H1 (cell line): ENCODE measurements around the gene SMDT1. TPM values are rescaled to one million over a fixed set of nuclear protein-coding genes. Genes with fewer than 3 reads are reported as not detected.

Source experiments
- CTCF ChIA-PET: fragments of 300-600 bp; sonication (Branson Sonifier 250); formaldehyde crosslinking; loops from one replicate; lab custom pipeline; 2021; ENCODE audit not compliant: partially characterized antibody; lab: Charles Lee
- POLR2A ChIA-PET: fragments of 300-600 bp; sonication (Branson Sonifier 250); formaldehyde crosslinking; loops from one replicate; lab custom pipeline; 2021; ENCODE audit warnings: inconsistent platforms; ENCODE audit not compliant: partially characterized antibody; lab: Charles Lee
- DNase-seq, 2 experiments: peaks; one replicate each; pipeline versions ENCODE4 v3.0.0 to v3.0.0-alpha.2; 2010 to 2022; ENCODE audit warnings: low spot score in 2 of 2, low read depth in 1 of 2, mixed read lengths in 1 of 2
- FAIRE-seq: peaks from 2 replicates; lab custom pipeline; 2011; peaks lifted over from hg19 to GRCh38; lab: Jason Lieb, UNC
- H2AFZ ChIP-seq: 2 replicates; pipeline ENCODE4 v1.8.1; 2012; ENCODE audit warnings: low read length, inconsistent platforms
- H2AK5ac ChIP-seq: 2 replicates; pipeline ENCODE4 v1.6.1; 2013; ENCODE audit warnings: low read depth, low read length
- H2BK120ac ChIP-seq: replicated peaks from 2 replicates; pipeline ENCODE3; 2013; ENCODE audit warnings: low read depth, low read length, inconsistent platforms
- H2BK12ac ChIP-seq: 2 replicates; pipeline ENCODE4 v1.6.1; 2013; ENCODE audit warnings: low read depth, low read length
- H2BK15ac ChIP-seq: 2 replicates; pipeline ENCODE4 v1.6.1; 2013; ENCODE audit warnings: low read length
- H2BK20ac ChIP-seq: 2 replicates; pipeline ENCODE4 v1.6.1; 2013; ENCODE audit warnings: low read length
- H2BK5ac ChIP-seq: 2 replicates; pipeline ENCODE4 v1.6.1; 2013; ENCODE audit warnings: low read depth, low read length
- H3K14ac ChIP-seq: 2 replicates; pipeline ENCODE4 v1.6.1; 2013; ENCODE audit warnings: inconsistent platforms; ENCODE audit not compliant: insufficient read length
- H3K18ac ChIP-seq: 2 replicates; pipeline ENCODE4 v1.6.1; 2013; ENCODE audit warnings: low read length; ENCODE audit errors: extremely low read depth
- H3K23ac ChIP-seq: 2 replicates; pipeline ENCODE4 v1.6.1; 2013; ENCODE audit warnings: inconsistent platforms; ENCODE audit not compliant: insufficient read length
- H3K23me2 ChIP-seq: 2 replicates; pipeline ENCODE4 v1.6.1; 2013; ENCODE audit warnings: low read depth, low read length
- H3K27ac ChIP-seq: 2 replicates; pipeline ENCODE4 v1.6.1; 2011; ENCODE audit warnings: low read depth, low read length, inconsistent platforms
- H3K27me3 ChIP-seq, 4 experiments: replicated peaks in 1 of 4; 1 replicate in 1 of 4; 2 replicates in 3 of 4; pipeline versions ENCODE4 v1.6.1 to v1.8.1; 2011 to 2013; ENCODE audit warnings: low read length in 3 of 4, mild to moderate bottlenecking in 3 of 4, inconsistent platforms in 2 of 4, mixed read lengths in 2 of 4, moderate library complexity in 1 of 4; ENCODE audit not compliant: control insufficient read depth in 3 of 4, insufficient read depth in 3 of 4; ENCODE audit errors: extremely low read depth in 1 of 4
- H3K36me3 ChIP-seq, 4 experiments: 2 replicates each; pipeline versions ENCODE4 v1.6.1 to v1.8.1; 2011 to 2013; ENCODE audit warnings: mild to moderate bottlenecking in 4 of 4, low read length in 3 of 4, moderate library complexity in 2 of 4, control low read depth in 1 of 4, inconsistent platforms in 1 of 4; ENCODE audit not compliant: insufficient read depth in 4 of 4, control insufficient read depth in 2 of 4
- H3K4ac ChIP-seq: replicated peaks from 2 replicates; pipeline ENCODE3; 2013; ENCODE audit warnings: low read length, low read depth, mixed read lengths, inconsistent platforms; ENCODE audit not compliant: insufficient read length
- H3K4me1 ChIP-seq, 4 experiments: replicated peaks in 1 of 4; 1 replicate in 1 of 4; 2 replicates in 3 of 4; pipeline versions ENCODE4 v1.6.1 to v1.8.1; 2011 to 2013; ENCODE audit warnings: low read length in 3 of 4, inconsistent platforms in 2 of 4, mixed read lengths in 1 of 4; ENCODE audit not compliant: insufficient read depth in 4 of 4, control insufficient read depth in 3 of 4
- H3K4me2 ChIP-seq, 2 experiments: 2 replicates each; pipeline versions ENCODE4 v1.6.1 to v1.8.1; 2011 to 2013; ENCODE audit warnings: low read depth in 2 of 2, low read length in 2 of 2, control low read depth in 1 of 2, inconsistent platforms in 1 of 2, mild to moderate bottlenecking in 1 of 2; ENCODE audit not compliant: insufficient read depth in 1 of 2
- H3K4me3 ChIP-seq, 4 experiments: fragments of 200-600, 300-600 bp in 1 of 4; sonication (generic), shearing (Covaris generic), sonication (Bioruptor Twin) in 1 of 4; 2 replicates each; pipeline versions ENCODE4 v1.5.1 to v1.8.1; 2011 to 2016; ENCODE audit warnings: low read length in 4 of 4, low read depth in 3 of 4, control low read depth in 2 of 4, inconsistent platforms in 2 of 4, mild to moderate bottlenecking in 2 of 4, mixed read lengths in 1 of 4, moderate library complexity in 1 of 4; ENCODE audit not compliant: insufficient read depth in 2 of 4; ENCODE audit errors: extremely low read depth in 1 of 4
- H3K56ac ChIP-seq: replicated peaks from 2 replicates; pipeline ENCODE3; 2013; ENCODE audit warnings: low read depth, mild to moderate bottlenecking, mixed read lengths, low read length, inconsistent platforms; ENCODE audit not compliant: insufficient read length
- H3K79me1 ChIP-seq: 2 replicates; pipeline ENCODE4 v1.6.1; 2013; ENCODE audit warnings: low read depth, low read length, control low read depth
- H3K79me2 ChIP-seq, 2 experiments: 2 replicates each; pipeline versions ENCODE4 v1.6.1 to v1.8.1; 2012 to 2013; ENCODE audit warnings: low read length in 2 of 2, mild to moderate bottlenecking in 2 of 2, inconsistent platforms in 1 of 2; ENCODE audit not compliant: insufficient read depth in 2 of 2, control insufficient read depth in 1 of 2
- H3K9ac ChIP-seq, 4 experiments: replicated peaks in 1 of 4; 1 replicate in 1 of 4; 2 replicates in 3 of 4; pipeline versions ENCODE4 v1.6.1 to v1.8.1; 2011 to 2013; ENCODE audit warnings: low read depth in 3 of 4, low read length in 3 of 4, control low read depth in 2 of 4, mild to moderate bottlenecking in 2 of 4, moderate library complexity in 2 of 4, inconsistent platforms in 1 of 4; ENCODE audit errors: extremely low read depth in 1 of 4
- H3K9me3 ChIP-seq, 2 experiments: 2 replicates each; pipeline versions ENCODE4 v1.6.1 to v1.8.1; 2012 to 2013; ENCODE audit warnings: mild to moderate bottlenecking in 2 of 2, moderate library complexity in 2 of 2, control low read depth in 1 of 2, inconsistent platforms in 1 of 2, low read depth in 1 of 2, low read length in 1 of 2, mixed read lengths in 1 of 2; ENCODE audit not compliant: insufficient read depth in 2 of 2
- H4K20me1 ChIP-seq, 2 experiments: replicated peaks in 1 of 2; 2 replicates each; pipeline versions ENCODE3 to v1.8.1; 2011 to 2013; ENCODE audit warnings: inconsistent platforms in 2 of 2, low read length in 2 of 2, mild to moderate bottlenecking in 1 of 2; ENCODE audit not compliant: insufficient read depth in 2 of 2, control insufficient read depth in 1 of 2
- H4K5ac ChIP-seq: 2 replicates; pipeline ENCODE4 v1.6.1; 2013; ENCODE audit warnings: low read length, low read depth, mixed read lengths, inconsistent platforms; ENCODE audit not compliant: insufficient read length
- H4K8ac ChIP-seq: 2 replicates; pipeline ENCODE4 v1.8.0; 2013; ENCODE audit warnings: mild to moderate bottlenecking, moderate library complexity, low read length, inconsistent platforms; ENCODE audit not compliant: insufficient read depth; ENCODE audit errors: extremely low read depth
- H4K91ac ChIP-seq: replicated peaks from 2 replicates; pipeline ENCODE3; 2013; ENCODE audit warnings: low read length, mixed read lengths, inconsistent platforms; ENCODE audit not compliant: insufficient read length
- JUND ChIP-seq: IDR thresholded peaks from 2 replicates; pipeline ENCODE4 v1.6.1; 2011; ENCODE audit warnings: mild to moderate bottlenecking, improper control_type of control experiment, low read length
- POLR2AphosphoS5 ChIP-seq: IDR thresholded peaks from 2 replicates; pipeline ENCODE4 v1.6.1; 2011; ENCODE audit warnings: low read depth, low read length
- SP1 ChIP-seq: IDR thresholded peaks from 2 replicates; pipeline ENCODE4 v1.6.1; 2011; ENCODE audit warnings: low read depth, low read length
- TBP ChIP-seq: IDR thresholded peaks from 2 replicates; pipeline ENCODE4 v1.6.1; 2011; ENCODE audit warnings: low read depth, low read length, improper control_type of control experiment
- WGBS, 2 experiments: shearing (Covaris generic) in 1 of 2; methylation state at CpG; one replicate each; pipeline versions ENCODE4 v1.1.6 to v1.1.7; 2013 to 2015; ENCODE audit warnings: low lambda C conversion rate in 2 of 2, mixed read lengths in 2 of 2, inconsistent platforms in 1 of 2, low coverage in 1 of 2, missing lambda C conversion rate in 1 of 2; ENCODE audit not compliant: insufficient replicate concordance in 2 of 2, insufficient coverage in 1 of 2, insufficient read length in 1 of 2; ENCODE audit errors: extremely low coverage in 1 of 2, missing lambda C conversion rate in 1 of 2; 5-methylcytosine and 5-hydroxymethylcytosine counted together
- polyA plus RNA-seq, 7 experiments: library from polyadenylated mRNA; depleted of rRNA in 3 of 7; stranded (reverse) in 5 of 7; unstranded in 2 of 7; fragments of >200 nt in 5 of 7; fragments of 200-250 nt in 2 of 7; gene quantifications; 1 replicate in 5 of 7; 2 replicates in 1 of 7; 4 replicates in 1 of 7; pipeline versions ENCODE4 v1.2.1 to v1.2.3, GENCODE V29; 2011 to 2013; ENCODE audit warnings: missing spikeins in 2 of 7, mixed read lengths in 2 of 7
- total RNA-seq: library from RNA; stranded (reverse); fragmentation: NEBNext Ultra II Directional; extraction: Animal tissue kit (Norgen Biotek cat#: 25700); gene quantifications from 2 replicates; pipeline ENCODE4 v1.2.1, GENCODE V29; 2021

SMDT1 gene
- total and polyA plus RNA-seq, 2 of the 8 experiments (the other 6 are each of a cell fraction or from before 2014, with no cell fraction given) = 34.9 to 35.6 TPM

DNA sequence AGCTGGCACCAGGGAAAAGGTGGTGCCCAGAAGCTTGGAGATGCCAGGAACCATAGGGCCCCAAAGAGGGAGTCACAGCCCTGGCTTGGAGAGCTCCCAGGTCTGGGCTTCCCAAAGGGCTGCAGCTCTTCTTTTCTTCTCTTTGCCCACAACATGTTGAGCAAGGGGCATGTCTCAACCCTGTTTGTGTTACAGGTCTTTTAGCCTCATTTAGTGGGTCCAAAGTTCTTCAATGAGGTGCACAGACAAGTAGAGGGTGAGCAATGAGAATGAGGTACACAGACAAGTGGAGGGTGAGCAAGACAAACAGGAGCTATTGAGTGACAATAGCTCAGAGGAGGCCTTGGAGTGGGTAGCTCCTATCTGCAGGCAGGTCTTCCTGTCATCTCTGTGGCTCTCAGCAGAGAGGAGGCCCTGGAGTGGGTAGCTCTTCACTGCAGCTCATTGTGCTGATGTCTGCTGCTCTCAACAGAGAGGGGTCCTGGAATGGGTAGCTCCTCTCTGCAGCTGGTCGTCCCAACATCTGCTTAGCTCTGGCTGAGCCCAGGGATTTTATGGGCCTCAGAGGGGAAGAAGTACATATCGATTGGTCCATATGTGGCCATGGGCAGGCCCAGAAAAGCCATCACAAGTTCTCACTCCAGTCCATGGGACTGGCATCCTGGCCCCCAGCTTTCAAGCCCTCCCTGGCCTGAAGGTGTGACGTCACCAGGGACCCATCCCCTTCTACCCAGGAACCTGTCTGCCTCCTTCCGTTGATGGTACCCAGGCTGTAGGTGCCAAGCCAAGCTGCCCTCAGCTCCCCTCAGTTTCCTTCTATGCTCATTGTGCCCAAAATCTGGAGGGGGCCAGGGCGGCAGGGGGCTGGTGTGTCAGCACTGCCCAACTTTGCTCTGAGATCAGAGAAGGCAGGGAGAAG is 46.0 kb upstream of the SMDT1 start:
- Histone ChIP-seq H2BK120ac (no peak overlapping the region), H3K4me3 (no peak overlapping the region), H3K18ac (no peak overlapping the region), H3K36me3 (no peaks in the 10 kb centered on the region), H3K23ac (no peak overlapping the region), H3K23me2 (no peaks in the 10 kb centered on the region), H4K5ac (no peak overlapping the region), H3K14ac (no peak overlapping the region), H3K27me3 (no peaks in the 10 kb centered on the region; a peak in 1 of 7 replicates), H2BK5ac (no peak overlapping the region), H3K56ac (no peak overlapping the region), H2AFZ (no peak overlapping the region), H4K20me1 (no peaks in the 10 kb centered on the region), H3K9ac (no peak overlapping the region), H2BK20ac (no peak overlapping the region), H3K4me2 (no peak overlapping the region), H3K4me1 (no peaks in the 10 kb centered on the region), H4K8ac (no peak overlapping the region), H3K79me2 (no peaks in the 10 kb centered on the region), H3K27ac (no peak overlapping the region), H2BK12ac (no peak overlapping the region), H3K9me3 (peaks cover 11 to 16% of the 10 kb centered on the region in 2 experiments; a peak in 3 of 4 replicates), H4K91ac (no peak overlapping the region), H3K79me1 (no peaks in the 10 kb centered on the region), H2AK5ac (no peak overlapping the region), H3K4ac (no peak overlapping the region), H2BK15ac (no peak overlapping the region)
- CTCF ChIA-PET = interaction anchor here (0.9 to 1.2 kb wide), 2 partner anchors 38 to 67 kb away, joined by 3 to 4 read pairs; no protein-coding TSS in a partner anchor
- 76% methylated on average over 5 of the region's 5 CpGs; no CpG with 5 or more reads in 1 of the 2 experiments for WGBS, 2 experiments
- DNase-seq (no peak), FAIRE-seq (no peak)
- TF ChIP-seq SP1 (no peak), TBP (no peak), JUND (no peak), POLR2AphosphoS5 (no peak)
- POLR2A ChIA-PET = no interaction called here
